Measurements from ENCODE around the gene SRGAP1. TPM values are rescaled to one million over a fixed set of nuclear protein-coding genes. Genes with fewer than 3 reads are reported as not detected.

The SRGAP1 gene
- polyA plus RNA-seq, 1 donor from 2014 or later, result 4.8 TPM

- Histone ChIP-seq H3K4me3 (ENCODE audit: low read length) (no peak overlapping the region), H3K36me3 (ENCODE audit: insufficient read depth, low read length) (peaks cover 9% of the 10 kb centered on the region), H3K9ac (ENCODE audit: low read length) (no peak overlapping the region), H3K27ac (ENCODE audit: low read length) (no peak overlapping the region), H3F3A (ENCODE audit: insufficient read depth, low read length, poor library complexity, severe bottlenecking) (no peaks in the 10 kb centered on the region), H4K20me1 (ENCODE audit: insufficient read depth) (no peaks in the 10 kb centered on the region), H3K27me3 (ENCODE audit: insufficient read depth, low read depth, low read length) (no peaks in the 10 kb centered on the region), H2AFZ (ENCODE audit: low read depth, low read length) (no peak overlapping the region), H3K79me2 (replicated peaks; ENCODE audit: insufficient read depth, low read length) (no peaks in the 10 kb centered on the region), H3K9me2 (ENCODE audit: insufficient read depth, low read length) (no peaks in the 10 kb centered on the region), H3K9me3 (ENCODE audit: low read length) (no peaks in the 10 kb centered on the region), H3K4me2 (ENCODE audit: low read length) (no peak overlapping the region)
- TF ChIP-seq TAF1 (IDR thresholded peaks at IDR 0.05; ENCODE audit: low read depth) (no peak), POLR2AphosphoS5 (IDR thresholded peaks at IDR 0.05) (no peak), RAD21 (conservative IDR thresholded peaks at IDR 0.05) (no peak), EZH2 (IDR thresholded peaks at IDR 0.05; ENCODE audit: borderline replicate concordance, insufficient read depth, low read length, poor library complexity, severe bottlenecking) (no peak), EP300 (conservative IDR thresholded peaks at IDR 0.05; ENCODE audit: poor library complexity, severe bottlenecking) (no peak), CTCF (IDR thresholded peaks at IDR 0.05; ENCODE audit: poor library complexity, severe bottlenecking) (no peak), SMC3 (conservative IDR thresholded peaks at IDR 0.05; ENCODE audit: poor library complexity) (no peak), MXI1 (conservative IDR thresholded peaks at IDR 0.05; ENCODE audit: poor library complexity, severe bottlenecking) (no peak), REST (IDR thresholded peaks at IDR 0.05; ENCODE audit: borderline replicate concordance) (no peak)
These were observed 246.7 kb downstream of the SRGAP1 start for GRCh38 chr12:64091186-64091585.

- Histone ChIP-seq H3K36me3 (ENCODE audit: insufficient read depth, low read length) (peaks cover 9% of the 10 kb centered on the region), H3K4me3 (ENCODE audit: low read length) (no peak overlapping the region), H3K79me2 (replicated peaks; ENCODE audit: insufficient read depth, low read length) (no peaks in the 10 kb centered on the region), H2AFZ (ENCODE audit: low read depth, low read length) (no peak overlapping the region), H3K27ac (ENCODE audit: low read length) (no peak overlapping the region), H3F3A (ENCODE audit: insufficient read depth, low read length, poor library complexity, severe bottlenecking) (no peaks in the 10 kb centered on the region), H3K9ac (ENCODE audit: low read length) (no peak overlapping the region), H4K20me1 (ENCODE audit: insufficient read depth) (no peaks in the 10 kb centered on the region), H3K4me2 (ENCODE audit: low read length) (no peak overlapping the region), H3K9me2 (ENCODE audit: insufficient read depth, low read length) (no peaks in the 10 kb centered on the region), H3K9me3 (ENCODE audit: low read length) (no peaks in the 10 kb centered on the region), H3K27me3 (ENCODE audit: insufficient read depth, low read depth, low read length) (no peaks in the 10 kb centered on the region)
- TF ChIP-seq RAD21 (conservative IDR thresholded peaks at IDR 0.05), result no peak
- TF ChIP-seq EZH2 (IDR thresholded peaks at IDR 0.05; ENCODE audit: borderline replicate concordance, insufficient read depth, low read length, poor library complexity, severe bottlenecking), result no peak
- no peak for TF ChIP-seq EP300 (conservative IDR thresholded peaks at IDR 0.05; ENCODE audit: poor library complexity, severe bottlenecking)
- no peak for TF ChIP-seq SMC3 (conservative IDR thresholded peaks at IDR 0.05; ENCODE audit: poor library complexity)
- TF ChIP-seq CTCF (IDR thresholded peaks at IDR 0.05; ENCODE audit: poor library complexity, severe bottlenecking), result no peak
- no peak for TF ChIP-seq MXI1 (conservative IDR thresholded peaks at IDR 0.05; ENCODE audit: poor library complexity, severe bottlenecking)
- no peak for TF ChIP-seq REST (IDR thresholded peaks at IDR 0.05; ENCODE audit: borderline replicate concordance)
- TF ChIP-seq TAF1 (IDR thresholded peaks at IDR 0.05; ENCODE audit: low read depth), result no peak
- TF ChIP-seq POLR2AphosphoS5 (IDR thresholded peaks at IDR 0.05), result no peak
These were observed 248.2 kb downstream of the SRGAP1 start for GRCh38 chr12:64092507-64093196.

All from neural cell (in vitro differentiated cells).